ENCODE results near the gene FRMD5. TPM values are rescaled to one million over a fixed set of nuclear protein-coding genes. Genes with fewer than 3 reads are reported as not detected.

The FRMD5 gene
- total and polyA plus RNA-seq, 2 experiments from 2014 or later = 5.9 to 10.1 TPM

DNA sequence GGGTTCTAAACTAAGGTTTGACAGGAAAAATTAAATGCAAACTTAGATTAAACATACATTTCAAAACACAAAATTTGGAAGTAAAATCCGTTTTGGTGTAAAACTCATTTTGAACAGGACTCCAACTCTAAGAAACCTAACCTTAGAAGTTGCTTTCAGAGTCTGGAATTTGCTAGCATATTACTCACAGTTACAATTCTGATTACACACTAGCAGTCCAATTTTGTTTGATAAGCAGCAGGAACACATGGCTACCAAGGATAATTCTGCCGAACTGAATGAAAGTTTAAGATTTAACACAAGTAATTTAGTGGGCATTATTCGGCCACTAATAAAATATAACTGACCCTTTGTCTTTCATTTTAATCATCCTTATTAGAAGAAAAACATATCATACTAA lies 49.6 kb downstream of the FRMD5 start:
- H3K27me3 ChIP-seq (ENCODE audit: insufficient read depth) = no peaks in the 10 kb centered on the region
- ATAC-seq (no peak), DNase-seq (ENCODE audit: low spot score) (no peak)
- no peak overlapping the region for H2AFZ ChIP-seq
- Mint-ChIP-seq H3K36me3 (ENCODE audit: low read depth) (no peaks in the 10 kb centered on the region), H3K9me3 (no peaks in the 10 kb centered on the region), H3K4me1 (no peaks in the 10 kb centered on the region), H3K27me3 (ENCODE audit: insufficient read depth, low read depth, poor library complexity) (no peaks in the 10 kb centered on the region), H3K27ac (no peak overlapping the region), H3K4me3 (no peak overlapping the region)
- H4K20me1 ChIP-seq (replicated peaks; ENCODE audit: insufficient read depth) = no peaks in the 10 kb centered on the region; the same call in 1 of the 2 replicates
- no peaks in the 10 kb centered on the region for H3K4me1 ChIP-seq (ENCODE audit: insufficient read depth)
- H3K79me2 ChIP-seq (replicated peaks; ENCODE audit: insufficient read depth) = no peaks in the 10 kb centered on the region
- TF ChIP-seq STAT1 (IDR thresholded peaks at IDR 0.05; ENCODE audit: unreplicated experiment) (no peak), EZH2phosphoT487 (IDR thresholded peaks at IDR 0.05; ENCODE audit: unreplicated experiment) (no peak), POLR2AphosphoS5 (IDR thresholded peaks at IDR 0.05; ENCODE audit: low read depth) (no peak), CREB1 (CRISPR knock-in tag; IDR thresholded peaks at IDR 0.05; ENCODE audit: low read depth) (no peak), ZNF331 (CRISPR knock-in tag; IDR thresholded peaks at IDR 0.05; ENCODE audit: low read depth) (no peak), NANOG (IDR thresholded peaks at IDR 0.05; ENCODE audit: borderline replicate concordance) (no peak), ZNF114 (CRISPR knock-in tag; IDR thresholded peaks at IDR 0.05) (no peak)
- TF ChIP-seq, protein P1, sequence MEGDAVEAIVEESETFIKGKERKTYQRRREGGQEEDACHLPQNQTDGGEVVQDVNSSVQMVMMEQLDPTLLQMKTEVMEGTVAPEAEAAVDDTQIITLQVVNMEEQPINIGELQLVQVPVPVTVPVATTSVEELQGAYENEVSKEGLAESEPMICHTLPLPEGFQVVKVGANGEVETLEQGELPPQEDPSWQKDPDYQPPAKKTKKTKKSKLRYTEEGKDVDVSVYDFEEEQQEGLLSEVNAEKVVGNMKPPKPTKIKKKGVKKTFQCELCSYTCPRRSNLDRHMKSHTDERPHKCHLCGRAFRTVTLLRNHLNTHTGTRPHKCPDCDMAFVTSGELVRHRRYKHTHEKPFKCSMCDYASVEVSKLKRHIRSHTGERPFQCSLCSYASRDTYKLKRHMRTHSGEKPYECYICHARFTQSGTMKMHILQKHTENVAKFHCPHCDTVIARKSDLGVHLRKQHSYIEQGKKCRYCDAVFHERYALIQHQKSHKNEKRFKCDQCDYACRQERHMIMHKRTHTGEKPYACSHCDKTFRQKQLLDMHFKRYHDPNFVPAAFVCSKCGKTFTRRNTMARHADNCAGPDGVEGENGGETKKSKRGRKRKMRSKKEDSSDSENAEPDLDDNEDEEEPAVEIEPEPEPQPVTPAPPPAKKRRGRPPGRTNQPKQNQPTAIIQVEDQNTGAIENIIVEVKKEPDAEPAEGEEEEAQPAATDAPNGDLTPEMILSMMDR (conservative IDR thresholded peaks at IDR 0.05; ENCODE audit: low read depth in 2 of 2) = no peak
- TF ChIP-seq, protein P2, sequence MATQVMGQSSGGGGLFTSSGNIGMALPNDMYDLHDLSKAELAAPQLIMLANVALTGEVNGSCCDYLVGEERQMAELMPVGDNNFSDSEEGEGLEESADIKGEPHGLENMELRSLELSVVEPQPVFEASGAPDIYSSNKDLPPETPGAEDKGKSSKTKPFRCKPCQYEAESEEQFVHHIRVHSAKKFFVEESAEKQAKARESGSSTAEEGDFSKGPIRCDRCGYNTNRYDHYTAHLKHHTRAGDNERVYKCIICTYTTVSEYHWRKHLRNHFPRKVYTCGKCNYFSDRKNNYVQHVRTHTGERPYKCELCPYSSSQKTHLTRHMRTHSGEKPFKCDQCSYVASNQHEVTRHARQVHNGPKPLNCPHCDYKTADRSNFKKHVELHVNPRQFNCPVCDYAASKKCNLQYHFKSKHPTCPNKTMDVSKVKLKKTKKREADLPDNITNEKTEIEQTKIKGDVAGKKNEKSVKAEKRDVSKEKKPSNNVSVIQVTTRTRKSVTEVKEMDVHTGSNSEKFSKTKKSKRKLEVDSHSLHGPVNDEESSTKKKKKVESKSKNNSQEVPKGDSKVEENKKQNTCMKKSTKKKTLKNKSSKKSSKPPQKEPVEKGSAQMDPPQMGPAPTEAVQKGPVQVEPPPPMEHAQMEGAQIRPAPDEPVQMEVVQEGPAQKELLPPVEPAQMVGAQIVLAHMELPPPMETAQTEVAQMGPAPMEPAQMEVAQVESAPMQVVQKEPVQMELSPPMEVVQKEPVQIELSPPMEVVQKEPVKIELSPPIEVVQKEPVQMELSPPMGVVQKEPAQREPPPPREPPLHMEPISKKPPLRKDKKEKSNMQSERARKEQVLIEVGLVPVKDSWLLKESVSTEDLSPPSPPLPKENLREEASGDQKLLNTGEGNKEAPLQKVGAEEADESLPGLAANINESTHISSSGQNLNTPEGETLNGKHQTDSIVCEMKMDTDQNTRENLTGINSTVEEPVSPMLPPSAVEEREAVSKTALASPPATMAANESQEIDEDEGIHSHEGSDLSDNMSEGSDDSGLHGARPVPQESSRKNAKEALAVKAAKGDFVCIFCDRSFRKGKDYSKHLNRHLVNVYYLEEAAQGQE (IDR thresholded peaks at IDR 0.05; ENCODE audit: unreplicated experiment) = no peak
- TF ChIP-seq, protein P3, sequence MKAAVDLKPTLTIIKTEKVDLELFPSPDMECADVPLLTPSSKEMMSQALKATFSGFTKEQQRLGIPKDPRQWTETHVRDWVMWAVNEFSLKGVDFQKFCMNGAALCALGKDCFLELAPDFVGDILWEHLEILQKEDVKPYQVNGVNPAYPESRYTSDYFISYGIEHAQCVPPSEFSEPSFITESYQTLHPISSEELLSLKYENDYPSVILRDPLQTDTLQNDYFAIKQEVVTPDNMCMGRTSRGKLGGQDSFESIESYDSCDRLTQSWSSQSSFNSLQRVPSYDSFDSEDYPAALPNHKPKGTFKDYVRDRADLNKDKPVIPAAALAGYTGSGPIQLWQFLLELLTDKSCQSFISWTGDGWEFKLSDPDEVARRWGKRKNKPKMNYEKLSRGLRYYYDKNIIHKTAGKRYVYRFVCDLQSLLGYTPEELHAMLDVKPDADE (IDR thresholded peaks at IDR 0.05) = no peak
- H3K9me2 ChIP-seq (ENCODE audit: insufficient read depth) = no peaks in the 10 kb centered on the region
- H3K27ac ChIP-seq (ENCODE audit: low read depth) = no peak overlapping the region
- H3K4me2 ChIP-seq = no peak overlapping the region
- no peaks in the 10 kb centered on the region for H3F3A ChIP-seq (replicated peaks; ENCODE audit: low read depth)
- no peaks in the 10 kb centered on the region for H3K36me3 ChIP-seq (ENCODE audit: insufficient read depth)
- H3K4me3 ChIP-seq = no peak overlapping the region

DNA sequence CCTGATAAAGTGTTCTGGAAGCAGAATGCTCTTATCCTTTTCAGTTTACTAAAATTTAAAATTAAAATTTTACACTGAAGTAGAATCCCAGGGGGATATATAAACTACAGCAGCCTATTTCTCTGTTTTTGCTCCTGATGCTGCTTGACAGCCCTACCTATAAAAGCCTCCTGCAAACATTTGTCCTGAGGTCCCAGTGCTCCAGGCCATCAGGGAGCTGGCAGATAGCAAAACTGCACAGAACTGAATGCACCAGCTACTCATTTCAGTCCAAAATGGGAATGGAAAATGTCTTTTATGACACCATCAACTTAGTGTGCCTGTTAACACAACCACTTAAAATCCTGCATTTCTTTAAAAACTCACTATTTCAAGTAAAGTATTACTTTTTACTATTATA lies 50.1 kb downstream of the FRMD5 start:
- no peaks in the 10 kb centered on the region for H3K4me1 Mint-ChIP-seq
- Histone ChIP-seq H4K20me1 (replicated peaks; ENCODE audit: insufficient read depth) (no peaks in the 10 kb centered on the region; the same call in 1 of the 2 replicates), H3K4me2 (no peak overlapping the region), H3K9me2 (ENCODE audit: insufficient read depth) (no peaks in the 10 kb centered on the region), H2AFZ (no peak overlapping the region), H3K4me3 (no peak overlapping the region), H3K27ac (ENCODE audit: low read depth) (no peak overlapping the region), H3F3A (replicated peaks; ENCODE audit: low read depth) (no peaks in the 10 kb centered on the region), H3K79me2 (replicated peaks; ENCODE audit: insufficient read depth) (no peaks in the 10 kb centered on the region), H3K36me3 (ENCODE audit: insufficient read depth) (no peaks in the 10 kb centered on the region), H3K27me3 (ENCODE audit: insufficient read depth) (no peaks in the 10 kb centered on the region), H3K4me1 (ENCODE audit: insufficient read depth) (no peaks in the 10 kb centered on the region)
- no peak overlapping the region for H3K4me3 Mint-ChIP-seq
- no peaks in the 10 kb centered on the region for H3K36me3 Mint-ChIP-seq (ENCODE audit: low read depth)
- DNase-seq (ENCODE audit: low spot score) (no peak), ATAC-seq (no peak)
- no peaks in the 10 kb centered on the region for H3K27me3 Mint-ChIP-seq (ENCODE audit: insufficient read depth, low read depth, poor library complexity)
- no peak overlapping the region for H3K27ac Mint-ChIP-seq
- no peaks in the 10 kb centered on the region for H3K9me3 Mint-ChIP-seq
- TF ChIP-seq JUNB (IDR thresholded peaks at IDR 0.05; ENCODE audit: unreplicated experiment) (no peak), POLR2AphosphoS5 (IDR thresholded peaks at IDR 0.05; ENCODE audit: low read depth) (no peak)

All from GM23338 (cell line).